Stimulated activated CD8-positive, alpha-beta memory T cell treated with anti-CD3 and anti-CD28 coated beads, Interleukin-12 subunit alpha, Interleukin-12 subunit beta, amount 100 ng/mL, for 1 hour (primary cell): ENCODE results near the gene ROR2.

Experiments
- DNase-seq: peaks from one replicate; pipeline ENCODE4 v3.0.0-alpha.2; 2020; ENCODE audit warnings: low read depth

ROR2 gene

GRCh38 chr9:91516081-91516480 is 433.9 kb downstream of the ROR2 start:
- DNase-seq: no peak

- no peak for DNase-seq
Measured at GRCh38 chr9:91515074-91515687, 434.8 kb downstream of the ROR2 start.
